HepG2 (cell line): ENCODE results near the gene KATNB1. TPM values are rescaled to one million over a fixed set of nuclear protein-coding genes. Genes with fewer than 3 reads are reported as not detected.

Source experiments
- ASH2L ChIP-seq: fragments of 300-600, 200-600 bp; sonication (generic); IDR thresholded peaks from 2 replicates; pipeline ENCODE4 v1.7.0; 2017; ENCODE audit warnings: low read depth, mild to moderate bottlenecking, moderate library complexity, mixed read lengths, low read length; ENCODE audit not compliant: insufficient read length
- ATF1 ChIP-seq: IDR thresholded peaks from 2 replicates; pipeline ENCODE4 v1.6.1; 2016; ENCODE audit warnings: mild to moderate bottlenecking, control low read depth
- ATRX ChIP-seq: sonication (generic); formaldehyde crosslinking; IDR thresholded peaks from 2 replicates; pipeline ENCODE4 v1.4.0; 2020; ENCODE audit warnings: missing genetic modification reagents, borderline replicate concordance
- BRD4 ChIP-seq: sonication (generic); formaldehyde crosslinking; IDR thresholded peaks from 2 replicates; pipeline ENCODE4 v1.4.0; 2020; ENCODE audit warnings: missing genetic modification reagents
- CEBPG ChIP-seq: IDR thresholded peaks from 2 replicates; pipeline ENCODE4 v1.6.1; 2016
- FOXC1 ChIP-seq: sonication (generic); formaldehyde crosslinking; IDR thresholded peaks from 2 replicates; pipeline ENCODE4 v1.8.0; 2022; ENCODE audit warnings: mild to moderate bottlenecking, missing genetic modification reagents, borderline replicate concordance
- KDM5B ChIP-seq: sonication (generic); formaldehyde crosslinking; IDR thresholded peaks from 2 replicates; pipeline ENCODE4 v1.4.0; 2020; ENCODE audit warnings: missing genetic modification reagents, mild to moderate bottlenecking, borderline replicate concordance
- POLR2A ChIP-seq, 2 experiments: IDR thresholded peaks; 2 replicates each; pipeline ENCODE4 v1.6.1; 2011; ENCODE audit warnings: low read depth in 2 of 2, low read length in 2 of 2, mild to moderate bottlenecking in 1 of 2, moderate library complexity in 1 of 2; ENCODE audit not compliant: insufficient read depth in 1 of 2
- YEATS2 ChIP-seq: sonication (generic); formaldehyde crosslinking; IDR thresholded peaks from 2 replicates; pipeline ENCODE4 v1.4.0; 2020; ENCODE audit warnings: missing genetic modification reagents, borderline replicate concordance
- ZNF251 ChIP-seq: sonication (generic); formaldehyde crosslinking; IDR thresholded peaks from 2 replicates; pipeline ENCODE4 v1.9.0; 2021; ENCODE audit warnings: mild to moderate bottlenecking, missing genetic modification reagents
- ZNF468 ChIP-seq: sonication (generic); formaldehyde crosslinking; IDR thresholded peaks from 2 replicates; pipeline ENCODE4 v1.8.0; 2022; ENCODE audit warnings: mild to moderate bottlenecking, moderate library complexity, missing genetic modification reagents
- ZNF556 ChIP-seq: sonication (generic); formaldehyde crosslinking; IDR thresholded peaks from 2 replicates; pipeline ENCODE4 v1.4.0; 2020; ENCODE audit warnings: mild to moderate bottlenecking, missing genetic modification reagents, borderline replicate concordance
- ZNF564 ChIP-seq: sonication (generic); formaldehyde crosslinking; IDR thresholded peaks from 2 replicates; pipeline ENCODE4 v1.8.1; 2023; ENCODE audit warnings: mild to moderate bottlenecking, missing genetic modification reagents
- ZNF652 ChIP-seq: IDR thresholded peaks from 2 replicates; pipeline ENCODE4 v1.6.1; 2016; ENCODE audit warnings: low read depth, borderline replicate concordance
- ZNF768 ChIP-seq: sonication (generic); formaldehyde crosslinking; IDR thresholded peaks from 2 replicates; pipeline ENCODE4 v1.4.0; 2020; ENCODE audit warnings: missing genetic modification reagents
- ZNF883 ChIP-seq: sonication (generic); formaldehyde crosslinking; IDR thresholded peaks from 2 replicates; pipeline ENCODE4 v1.5.1; 2020; ENCODE audit warnings: mild to moderate bottlenecking, missing genetic modification reagents; ENCODE audit errors: not compliant biosample characterization
- ZSCAN29 ChIP-seq: sonication (generic); formaldehyde crosslinking; conservative IDR thresholded peaks from 2 replicates; pipeline ENCODE4 v1.4.0; 2020; ENCODE audit warnings: mild to moderate bottlenecking, missing genetic modification reagents
- polyA plus RNA-seq, 8 experiments: library from polyadenylated mRNA; depleted of rRNA in 3 of 8; stranded (reverse) in 7 of 8; unstranded in 1 of 8; fragments of >200 nt; fragmentation: Illumina TruSeq in 4 of 8; extraction: Trizol in 4 of 8; gene quantifications; 2 replicates each; pipeline versions ENCODE4 v1.2.1 to v1.2.3, GENCODE V29; 2011 to 2016; ENCODE audit warnings: low read depth in 4 of 8, missing spikeins in 1 of 8, mixed read lengths in 1 of 8; ENCODE audit not compliant: insufficient read depth in 1 of 8
- total RNA-seq, 5 experiments: library from RNA; depleted of rRNA; stranded (reverse); fragments of >200 nt; fragmentation: Illumina TruSeq; extraction: Trizol; gene quantifications; 2 replicates each; pipeline ENCODE4 v1.2.3, GENCODE V29; 2016; ENCODE audit warnings: low read depth in 1 of 5
- TF ChIP-seq, protein P1 (sequence below): IDR thresholded peaks from 2 replicates; pipeline ENCODE4 v1.6.1; 2016; ENCODE audit warnings: control low read depth
- TF ChIP-seq, protein P2 (sequence below): sonication (generic); formaldehyde crosslinking; IDR thresholded peaks from 2 replicates; pipeline ENCODE4 v1.4.0; 2020; ENCODE audit warnings: missing genetic modification reagents, low read depth, mild to moderate bottlenecking, borderline replicate concordance
- TF ChIP-seq, protein P3 (sequence below): sonication (generic); formaldehyde crosslinking; conservative IDR thresholded peaks from 2 replicates; pipeline ENCODE4 v1.8.0; 2022; ENCODE audit warnings: mild to moderate bottlenecking, moderate library complexity, missing genetic modification reagents
- TF ChIP-seq, protein P4 (sequence below): IDR thresholded peaks from 2 replicates; pipeline ENCODE4 v1.6.1; 2012; ENCODE audit warnings: low read depth, low read length, improper control_type of control experiment
- TF ChIP-seq, protein P5 (sequence below): sonication (generic); formaldehyde crosslinking; IDR thresholded peaks from 2 replicates; pipeline ENCODE4 v1.4.0; 2020; ENCODE audit warnings: missing genetic modification reagents, borderline replicate concordance

KATNB1 gene
- total and polyA plus RNA-seq, 2 of the 13 experiments (the other 11 are each of a cell fraction or from before 2014, with no cell fraction given) = 31.5 to 43.5 TPM

DNA sequence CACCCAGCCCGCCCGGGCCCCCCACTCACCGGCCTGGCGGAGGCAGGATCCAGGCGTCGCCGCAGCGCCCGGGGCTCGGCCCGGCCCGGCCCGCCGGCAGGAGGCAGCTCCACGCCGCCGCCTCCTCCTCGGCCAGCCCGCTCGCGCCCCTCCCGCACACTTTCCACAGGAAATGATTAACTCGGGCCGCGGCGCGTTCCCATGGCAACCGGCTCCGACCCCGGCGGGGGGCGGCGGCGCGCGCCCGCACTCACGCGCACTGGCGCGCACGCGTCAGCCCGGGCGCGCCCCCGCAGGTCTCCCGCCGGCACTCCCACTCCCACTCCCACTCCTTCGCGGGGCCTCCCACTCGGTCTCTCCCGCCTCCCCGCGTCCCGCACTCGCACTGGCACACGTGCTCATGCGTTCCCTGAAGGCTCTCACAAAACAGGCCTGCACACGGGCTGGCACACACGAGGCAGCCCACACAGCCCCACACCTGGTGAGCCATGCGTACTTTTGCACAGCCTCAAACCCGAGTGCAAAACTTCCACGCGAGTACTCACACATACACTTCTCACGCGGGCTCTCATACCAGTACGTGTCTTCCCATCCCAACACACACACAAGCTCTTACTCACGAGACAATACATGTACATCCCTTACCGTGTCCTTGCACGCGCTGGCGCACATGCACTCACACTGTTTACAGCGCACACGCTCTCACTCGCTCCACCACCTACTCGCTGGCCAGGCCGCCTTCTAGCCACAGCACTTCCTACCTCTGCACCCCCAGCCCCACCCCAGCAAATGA lies 67.0 kb downstream of the KATNB1 start, which contains the start of gene KIFC3 (continued):
- TF ChIP-seq, protein P1, sequence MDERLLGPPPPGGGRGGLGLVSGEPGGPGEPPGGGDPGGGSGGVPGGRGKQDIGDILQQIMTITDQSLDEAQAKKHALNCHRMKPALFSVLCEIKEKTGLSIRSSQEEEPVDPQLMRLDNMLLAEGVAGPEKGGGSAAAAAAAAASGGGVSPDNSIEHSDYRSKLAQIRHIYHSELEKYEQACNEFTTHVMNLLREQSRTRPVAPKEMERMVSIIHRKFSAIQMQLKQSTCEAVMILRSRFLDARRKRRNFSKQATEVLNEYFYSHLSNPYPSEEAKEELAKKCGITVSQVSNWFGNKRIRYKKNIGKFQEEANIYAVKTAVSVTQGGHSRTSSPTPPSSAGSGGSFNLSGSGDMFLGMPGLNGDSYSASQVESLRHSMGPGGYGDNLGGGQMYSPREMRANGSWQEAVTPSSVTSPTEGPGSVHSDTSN (CRISPR knock-in tag) = no peak
- TF ChIP-seq FOXC1 (peak; percentile 97), BRD4 (peak; percentile 85), ATRX (CRISPR knock-in tag) (no peak), ZNF652 (CRISPR knock-in tag) (no peak), ATF1 (CRISPR knock-in tag) (no peak), CEBPG (CRISPR knock-in tag) (no peak), ZNF251 (CRISPR knock-in tag) (peak; percentile 24; the same call in 1 of the 2 replicates), POLR2A (IDR thresholded peaks at IDR 0.05; ENCODE audit: insufficient read depth in 1 of 2, low read depth in 2 of 2, low read length in 2 of 2) (peak in 1 of 2 experiments; percentile 45; a peak in 2 of 4 replicates), KDM5B (CRISPR knock-in tag) (peak; percentile 94), ZNF468 (CRISPR knock-in tag) (0 out of 2 replicates have a peak, but pooled peaks have one; percentile 28), ZNF883 (CRISPR knock-in tag) (peak; percentile 94), ZNF564 (no peak; the same call in none of the 2 replicates), ZSCAN29 (CRISPR knock-in tag) (0 out of 2 replicates have a peak, but pooled peaks have one; percentile 66), ZNF556 (CRISPR knock-in tag) (no peak; the same call in 1 of the 2 replicates), ZNF768 (CRISPR knock-in tag) (peak; percentile 50), ASH2L (peak; percentile 83), YEATS2 (CRISPR knock-in tag) (0 out of 2 replicates have a peak, but pooled peaks have one; percentile 9)
- TF ChIP-seq, protein P2, sequence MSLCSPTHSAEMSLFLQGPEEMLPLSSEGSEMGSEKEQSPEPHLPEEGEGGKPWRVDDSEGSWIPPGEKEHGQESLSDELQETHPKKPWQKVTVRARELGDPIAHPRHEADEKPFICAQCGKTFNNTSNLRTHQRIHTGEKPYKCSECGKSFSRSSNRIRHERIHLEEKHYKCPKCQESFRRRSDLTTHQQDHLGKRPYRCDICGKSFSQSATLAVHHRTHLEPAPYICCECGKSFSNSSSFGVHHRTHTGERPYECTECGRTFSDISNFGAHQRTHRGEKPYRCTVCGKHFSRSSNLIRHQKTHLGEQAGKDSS (CRISPR knock-in tag) = peak; percentile 80; the same call in 1 of the 2 replicates
- TF ChIP-seq, protein P3, sequence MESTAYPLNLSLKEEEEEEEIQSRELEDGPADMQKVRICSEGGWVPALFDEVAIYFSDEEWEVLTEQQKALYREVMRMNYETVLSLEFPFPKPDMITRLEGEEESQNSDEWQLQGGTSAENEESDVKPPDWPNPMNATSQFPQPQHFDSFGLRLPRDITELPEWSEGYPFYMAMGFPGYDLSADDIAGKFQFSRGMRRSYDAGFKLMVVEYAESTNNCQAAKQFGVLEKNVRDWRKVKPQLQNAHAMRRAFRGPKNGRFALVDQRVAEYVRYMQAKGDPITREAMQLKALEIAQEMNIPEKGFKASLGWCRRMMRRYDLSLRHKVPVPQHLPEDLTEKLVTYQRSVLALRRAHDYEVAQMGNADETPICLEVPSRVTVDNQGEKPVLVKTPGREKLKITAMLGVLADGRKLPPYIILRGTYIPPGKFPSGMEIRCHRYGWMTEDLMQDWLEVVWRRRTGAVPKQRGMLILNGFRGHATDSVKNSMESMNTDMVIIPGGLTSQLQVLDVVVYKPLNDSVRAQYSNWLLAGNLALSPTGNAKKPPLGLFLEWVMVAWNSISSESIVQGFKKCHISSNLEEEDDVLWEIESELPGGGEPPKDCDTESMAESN (CRISPR knock-in tag) = peak; percentile 69
- TF ChIP-seq, protein P4, sequence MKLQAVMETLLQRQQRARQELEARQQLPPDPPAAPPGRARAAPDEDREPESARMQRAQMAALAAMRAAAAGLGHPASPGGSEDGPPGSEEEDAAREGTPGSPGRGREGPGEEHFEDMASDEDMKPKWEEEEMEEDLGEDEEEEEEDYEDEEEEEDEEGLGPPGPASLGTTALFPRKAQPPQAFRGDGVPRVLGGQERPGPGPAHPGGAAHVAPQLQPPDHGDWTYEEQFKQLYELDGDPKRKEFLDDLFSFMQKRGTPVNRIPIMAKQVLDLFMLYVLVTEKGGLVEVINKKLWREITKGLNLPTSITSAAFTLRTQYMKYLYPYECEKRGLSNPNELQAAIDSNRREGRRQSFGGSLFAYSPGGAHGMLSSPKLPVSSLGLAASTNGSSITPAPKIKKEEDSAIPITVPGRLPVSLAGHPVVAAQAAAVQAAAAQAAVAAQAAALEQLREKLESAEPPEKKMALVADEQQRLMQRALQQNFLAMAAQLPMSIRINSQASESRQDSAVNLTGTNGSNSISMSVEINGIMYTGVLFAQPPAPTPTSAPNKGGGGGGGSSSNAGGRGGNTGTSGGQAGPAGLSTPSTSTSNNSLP = no peak
- TF ChIP-seq, protein P5, sequence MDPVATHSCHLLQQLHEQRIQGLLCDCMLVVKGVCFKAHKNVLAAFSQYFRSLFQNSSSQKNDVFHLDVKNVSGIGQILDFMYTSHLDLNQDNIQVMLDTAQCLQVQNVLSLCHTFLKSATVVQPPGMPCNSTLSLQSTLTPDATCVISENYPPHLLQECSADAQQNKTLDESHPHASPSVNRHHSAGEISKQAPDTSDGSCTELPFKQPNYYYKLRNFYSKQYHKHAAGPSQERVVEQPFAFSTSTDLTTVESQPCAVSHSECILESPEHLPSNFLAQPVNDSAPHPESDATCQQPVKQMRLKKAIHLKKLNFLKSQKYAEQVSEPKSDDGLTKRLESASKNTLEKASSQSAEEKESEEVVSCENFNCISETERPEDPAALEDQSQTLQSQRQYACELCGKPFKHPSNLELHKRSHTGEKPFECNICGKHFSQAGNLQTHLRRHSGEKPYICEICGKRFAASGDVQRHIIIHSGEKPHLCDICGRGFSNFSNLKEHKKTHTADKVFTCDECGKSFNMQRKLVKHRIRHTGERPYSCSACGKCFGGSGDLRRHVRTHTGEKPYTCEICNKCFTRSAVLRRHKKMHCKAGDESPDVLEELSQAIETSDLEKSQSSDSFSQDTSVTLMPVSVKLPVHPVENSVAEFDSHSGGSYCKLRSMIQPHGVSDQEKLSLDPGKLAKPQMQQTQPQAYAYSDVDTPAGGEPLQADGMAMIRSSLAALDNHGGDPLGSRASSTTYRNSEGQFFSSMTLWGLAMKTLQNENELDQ (CRISPR knock-in tag) = no peak; the same call in 1 of the 2 replicates
